GM21737 (cell line): ENCODE measurements around the gene TMEM151A.

ENCODE experiments used
- ATAC-seq: cut with Tn5 transposase; IDR thresholded peaks from one replicate; pipeline ENCODE4 v1.9.1; 2021; ENCODE audit warnings: mild to moderate bottlenecking, moderate library complexity; ENCODE audit not compliant: unreplicated experiment

Gene TMEM151A

GRCh38 chr11:66334605-66335442 lies 43.1 kb downstream of the TMEM151A start:
- no peak for ATAC-seq

- ATAC-seq, result no peak
These were observed 44.0 kb downstream of the TMEM151A start for GRCh38 chr11:66335531-66336233.

DNA sequence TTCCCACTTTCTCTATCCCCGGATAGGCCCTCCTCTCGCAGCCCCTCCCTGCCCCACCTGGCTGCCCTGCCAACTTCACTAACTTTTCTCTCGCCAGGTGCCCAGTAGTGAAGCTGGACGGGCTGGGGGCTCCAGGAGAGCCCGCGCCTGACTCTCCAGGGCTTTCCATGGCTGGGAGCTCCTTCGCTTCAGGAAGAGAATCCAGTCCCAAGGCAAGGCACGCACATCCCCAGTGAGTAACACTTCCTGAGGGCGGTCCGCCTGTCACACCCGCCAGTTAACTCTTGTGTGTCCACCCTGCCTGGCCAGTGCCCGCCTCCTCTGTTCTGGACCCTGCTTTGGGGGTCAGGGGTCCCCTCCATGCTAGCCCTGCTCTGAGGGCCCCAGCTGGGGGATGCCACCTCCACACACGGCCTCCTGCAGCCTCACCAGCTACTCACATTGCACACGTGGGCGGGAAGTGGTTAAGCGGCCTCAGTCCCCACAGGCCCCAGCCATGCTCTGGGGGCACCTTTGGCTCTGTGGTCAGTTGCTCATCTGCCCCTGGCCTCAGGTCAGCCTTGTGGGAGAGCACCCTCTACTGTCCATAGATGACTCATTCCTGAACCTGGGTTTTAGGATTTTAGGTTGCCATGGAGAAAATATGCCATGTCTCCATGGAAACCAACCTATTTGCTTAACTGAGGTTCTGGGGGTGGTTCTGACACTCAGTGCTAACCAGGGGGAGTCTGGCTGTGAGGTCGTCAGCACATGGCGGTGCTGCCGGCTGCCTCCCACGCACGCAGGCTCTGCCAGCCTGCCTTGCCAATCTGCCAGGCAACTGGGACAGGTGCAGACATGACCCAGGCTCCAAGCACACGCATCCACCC lies 44.8 kb downstream of the TMEM151A start, which contains the start of gene RIN1:
TSS of gene RIN1 (minus strand) at position 201 of the 869 bp plus-strand sequence. CDS start at position 169, 32 bp downstream.
- peak; percentile 54 for ATAC-seq

GRCh38 chr11:66337103-66337899 lies 45.6 kb downstream of the TMEM151A start:
- ATAC-seq, result no peak

DNA sequence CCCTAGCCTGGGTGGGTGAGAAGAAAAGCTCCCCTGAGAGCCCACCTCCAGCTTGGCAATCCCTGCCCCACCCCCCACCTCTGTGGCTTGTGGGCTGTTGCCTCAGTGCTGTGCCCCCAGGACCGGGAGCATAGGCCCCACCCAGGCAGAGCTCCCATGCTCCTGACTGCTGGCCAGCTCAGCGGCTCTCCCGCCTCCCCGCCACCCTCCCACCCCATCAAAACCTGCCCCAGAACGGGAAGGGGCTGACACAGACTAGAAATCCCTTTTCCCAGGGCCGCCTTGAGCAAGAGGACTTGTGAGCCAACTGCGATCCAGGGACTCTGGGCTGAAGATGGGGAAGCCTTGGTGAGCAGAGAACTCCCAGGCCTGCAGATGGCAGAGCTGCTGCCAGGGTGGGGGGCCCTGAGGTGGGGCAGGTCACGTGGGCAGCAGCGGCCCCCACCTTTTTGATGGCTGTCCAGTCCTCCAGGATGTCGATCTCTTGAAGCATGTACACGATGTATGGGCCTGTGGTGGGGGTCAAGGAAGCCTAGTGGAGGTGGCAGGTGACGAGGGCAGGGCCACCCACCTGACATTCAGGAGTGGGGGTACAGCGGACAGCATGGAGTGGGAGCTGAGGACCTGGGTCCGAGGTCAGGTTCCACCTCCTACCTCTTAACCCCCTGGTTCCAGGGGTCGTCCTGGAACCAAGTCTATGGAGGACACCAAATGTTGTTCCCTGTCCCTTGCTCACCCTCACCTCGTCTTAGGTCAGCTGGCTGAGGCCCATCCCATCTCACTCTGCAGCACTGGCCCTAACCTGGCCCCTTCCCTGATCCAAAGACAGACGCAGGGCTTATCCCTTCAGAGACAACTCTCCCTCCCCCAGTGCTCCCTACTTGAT lies 46.8 kb downstream of the TMEM151A start:
- no peak for ATAC-seq

DNA sequence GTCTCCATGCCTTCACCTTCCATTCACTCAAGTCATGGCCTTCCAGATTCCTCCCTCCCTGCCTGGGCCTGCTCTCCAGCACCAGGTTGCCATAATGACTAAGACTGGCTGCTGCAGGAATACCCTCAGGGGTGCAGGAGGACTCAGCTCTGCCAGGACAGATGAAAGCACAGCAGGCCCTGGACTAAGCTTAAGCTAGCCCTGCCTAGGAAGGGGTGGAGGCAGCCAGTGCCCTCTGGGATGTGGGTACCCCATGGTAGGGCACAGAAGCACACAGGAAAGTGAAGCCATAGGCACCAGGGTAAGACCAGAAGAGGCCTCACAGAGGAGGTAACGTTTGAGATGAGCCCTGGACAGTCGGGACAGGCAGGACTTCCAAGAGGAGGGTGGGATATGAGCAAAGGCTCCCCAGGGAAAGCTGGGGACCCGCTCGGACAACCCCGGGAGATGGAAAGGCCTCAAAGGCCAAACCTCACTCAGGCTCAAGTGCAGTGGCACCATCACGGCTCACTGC lies 47.5 kb downstream of the TMEM151A start:
- ATAC-seq, result no peak

- ATAC-seq, result no peak
These were observed 48.2 kb downstream of the TMEM151A start for GRCh38 chr11:66339686-66340483.

DNA sequence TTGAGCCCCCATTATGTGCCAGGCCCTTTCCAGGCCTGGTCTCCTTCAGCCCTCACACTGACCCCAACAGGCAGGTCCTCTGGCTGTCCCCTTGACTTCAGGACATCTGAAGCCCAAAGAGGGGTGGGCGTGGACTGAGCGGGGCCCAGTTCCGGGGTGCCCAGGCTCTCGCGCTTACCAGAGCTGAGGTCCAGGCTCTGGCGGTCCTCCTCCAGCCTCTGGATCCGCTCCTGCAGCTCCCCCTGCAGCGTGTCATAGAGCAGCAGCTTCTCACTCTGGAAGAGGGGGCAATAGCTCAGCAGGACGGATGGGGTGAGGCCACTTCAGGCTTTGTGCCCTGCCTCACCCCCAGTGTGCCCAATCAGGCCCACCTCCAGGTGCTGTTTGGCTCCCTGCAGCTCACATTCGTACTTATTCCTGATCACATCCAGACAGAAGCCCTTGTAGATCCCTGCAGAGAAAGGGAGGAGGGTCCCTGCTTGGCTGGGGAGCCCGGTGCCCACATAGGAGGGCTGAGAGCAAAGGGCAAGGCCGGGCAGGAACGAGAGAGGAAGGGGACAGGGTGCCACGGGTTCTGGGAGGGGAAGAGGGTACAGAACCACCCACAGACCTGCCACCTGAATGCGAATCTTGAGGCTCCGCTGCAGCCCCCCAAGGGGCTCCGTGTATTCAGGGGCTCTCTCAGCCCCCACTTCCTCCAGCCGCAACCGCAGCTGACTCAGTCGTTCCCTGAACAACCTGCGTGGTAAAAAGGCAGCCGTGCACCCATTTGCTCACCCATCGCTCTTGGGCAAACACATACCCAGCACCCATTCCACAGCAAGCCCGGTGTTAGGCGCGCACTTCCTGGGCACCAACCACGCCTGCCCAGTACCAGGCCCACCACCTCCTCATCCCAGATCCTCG lies 49.2 kb downstream of the TMEM151A start:
- no peak for ATAC-seq

DNA sequence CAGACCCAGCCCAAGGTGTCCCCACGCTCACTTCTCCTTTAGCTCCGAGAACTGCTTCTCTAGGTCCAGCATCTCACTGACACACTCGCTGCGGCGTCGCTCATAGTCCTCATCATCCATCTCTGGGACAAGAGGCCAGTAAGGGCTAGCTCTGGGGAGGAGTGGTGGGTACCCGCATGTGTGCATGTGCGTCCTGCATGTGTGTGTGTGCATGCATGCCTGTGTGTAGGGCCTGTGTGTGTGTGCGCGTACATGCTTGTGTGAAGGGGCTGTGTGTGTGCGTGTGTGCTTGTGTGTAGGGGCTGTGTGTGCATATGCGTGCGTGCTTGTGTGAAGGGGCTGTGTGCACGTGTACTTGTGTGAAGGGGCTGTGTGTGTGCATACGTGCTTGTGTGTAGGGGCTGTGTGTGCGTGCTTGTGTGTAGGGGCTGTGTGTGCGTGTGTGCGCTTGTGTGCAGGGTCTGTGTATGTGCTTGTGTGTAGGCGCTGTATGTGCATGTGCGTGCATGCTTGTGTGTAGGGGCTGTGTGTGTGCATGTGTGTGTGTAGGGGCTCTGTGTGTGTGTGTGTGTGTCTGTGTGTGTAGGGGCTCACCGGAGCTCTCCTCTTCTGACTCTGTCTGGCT lies 49.9 kb downstream of the TMEM151A start:
- ATAC-seq, result no peak

- no peak for ATAC-seq
These were observed 51.5 kb downstream of the TMEM151A start for GRCh38 chr11:66343176-66343575.

DNA sequence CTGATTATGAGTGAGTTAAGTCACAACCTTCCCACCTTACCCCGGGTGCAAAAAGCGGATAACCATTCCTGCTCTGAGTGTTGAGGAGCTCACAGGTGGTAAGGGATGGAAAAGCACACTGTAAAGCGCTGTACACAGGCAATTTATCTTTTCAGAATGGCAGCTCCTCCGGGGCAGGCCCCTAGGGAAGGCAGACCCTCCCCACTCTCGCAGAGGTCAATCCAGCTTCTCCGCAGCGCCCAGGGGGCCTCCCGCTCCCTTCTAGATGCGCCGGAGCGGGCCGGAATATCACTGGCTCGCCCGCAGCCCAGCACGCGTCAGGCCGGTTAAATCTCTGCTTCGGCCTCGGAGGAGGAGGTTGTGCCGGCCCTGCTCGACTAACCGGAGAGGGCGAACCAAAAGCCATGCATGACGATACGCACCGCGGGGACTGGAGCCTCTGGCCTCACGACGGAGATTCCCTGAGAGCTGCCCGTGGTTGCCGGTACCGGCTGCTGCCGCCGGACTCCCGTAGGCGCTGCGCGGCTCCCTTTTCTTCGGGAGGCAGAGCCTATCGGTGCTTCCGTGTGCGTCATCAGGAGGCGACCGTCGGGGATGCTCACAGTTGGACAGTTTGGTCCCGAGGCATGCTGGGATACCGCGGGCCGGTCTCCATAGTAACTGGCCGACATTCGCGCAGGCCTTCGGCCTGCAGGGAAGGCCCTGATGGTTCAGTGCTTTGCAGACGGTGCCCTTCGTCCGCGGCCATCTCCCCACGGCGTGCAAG lies 53.0 kb downstream of the TMEM151A start, which contains the start of gene BRMS1:
TSS of gene BRMS1 (minus strand) at position 555 of the 766 bp plus-strand sequence. CDS start 2,870 bp downstream, outside the sequence.
- ATAC-seq, result peak; percentile 67

DNA sequence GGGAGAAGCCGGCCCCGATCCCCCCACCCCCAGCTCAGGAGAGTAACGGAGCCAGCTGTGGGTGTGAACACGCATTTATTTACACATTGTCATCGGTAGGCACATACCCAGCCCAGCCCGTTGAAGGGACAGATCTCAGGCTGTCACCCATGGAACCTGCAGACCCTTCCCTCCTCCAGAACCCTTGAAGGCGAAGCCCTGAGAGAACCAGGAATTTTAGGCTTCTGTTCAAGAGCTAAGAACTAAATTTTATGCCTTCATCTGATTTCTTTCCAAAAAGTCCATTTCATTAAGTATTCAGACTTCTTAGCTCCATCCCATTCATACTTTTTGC lies 53.6 kb downstream of the TMEM151A start:
- ATAC-seq, result no peak
